SK-N-SH treated with all-trans-retinoic acid at 6 μM for 48 hours (cell line): ENCODE data around the gene ZNF559.
A peak's percentile ranks its signal among the peaks of the same experiment; 100 is the strongest.

Experiments used
- ATAC-seq: fragments of 200-7000 bp; cut with Tn5 transposase; 3 replicates; pipeline ENCODE4 v1.9.1; 2020; ENCODE audit warnings: mild to moderate bottlenecking, moderate library complexity
- ARNTL ChIP-seq: fragments of 450-650 bp; formaldehyde crosslinking; IDR thresholded peaks from 2 replicates; pipeline ENCODE4 v1.5.0; 2020; ENCODE audit warnings: low read depth, mild to moderate bottlenecking, moderate library complexity, borderline replicate concordance
- BACH2 ChIP-seq: fragments of 250-450 bp; sonication (Bioruptor Pico); IDR thresholded peaks from 2 replicates; pipeline ENCODE4 v1.9.0; 2021; ENCODE audit warnings: mild to moderate bottlenecking, borderline replicate concordance
- CSDC2 ChIP-seq: fragments of 250-450 bp; sonication (Bioruptor Pico); IDR thresholded peaks from 2 replicates; pipeline ENCODE4 v1.5.0; 2020; ENCODE audit warnings: mild to moderate bottlenecking, moderate library complexity
- CSRNP3 ChIP-seq: fragments of 250-450 bp; sonication (Bioruptor Pico); IDR thresholded peaks from 2 replicates; pipeline ENCODE4 v1.5.1; 2021; ENCODE audit warnings: mild to moderate bottlenecking, moderate library complexity
- GLIS3 ChIP-seq: fragments of 250-450 bp; sonication (Bioruptor Pico); IDR thresholded peaks from 2 replicates; pipeline ENCODE4 v1.5.0; 2020; ENCODE audit warnings: mild to moderate bottlenecking, moderate library complexity
- ISL1 ChIP-seq: fragments of 250-450 bp; sonication (Bioruptor Pico); IDR thresholded peaks from 2 replicates; pipeline ENCODE4 v2.1.2; 2022; ENCODE audit warnings: mild to moderate bottlenecking, moderate library complexity
- OSR1 ChIP-seq: fragments of 250-450 bp; sonication (Bioruptor Pico); IDR thresholded peaks from 2 replicates; pipeline ENCODE4 v1.8.0; 2022; ENCODE audit warnings: moderate library complexity, mild to moderate bottlenecking, inconsistent platforms
- RARB ChIP-seq: fragments of 250-450 bp; sonication (Bioruptor Pico); IDR thresholded peaks from 2 replicates; pipeline ENCODE4 v1.8.0; 2021; ENCODE audit warnings: mild to moderate bottlenecking, moderate library complexity
- SNAI2 ChIP-seq: fragments of 250-450 bp; sonication (Bioruptor Pico); IDR thresholded peaks from 2 replicates; pipeline ENCODE4 v1.5.0; 2020; ENCODE audit warnings: mild to moderate bottlenecking, moderate library complexity
- TCF4 ChIP-seq: fragments of 250-450 bp; sonication (Bioruptor Pico); IDR thresholded peaks from 2 replicates; pipeline ENCODE4 v1.8.0; 2021; ENCODE audit warnings: mild to moderate bottlenecking, moderate library complexity, borderline replicate concordance
- TSHZ2 ChIP-seq: fragments of 250-450 bp; sonication (Bioruptor Pico); IDR thresholded peaks from 2 replicates; pipeline ENCODE4 v1.5.0; 2020; ENCODE audit warnings: mild to moderate bottlenecking, moderate library complexity
- ZFP3 ChIP-seq: fragments of 250-450 bp; sonication (Bioruptor Pico); IDR thresholded peaks from 2 replicates; pipeline ENCODE4 v1.5.0; 2020; ENCODE audit warnings: mild to moderate bottlenecking, moderate library complexity
- ZFP30 ChIP-seq: fragments of 450-650 bp; formaldehyde crosslinking; IDR thresholded peaks from 2 replicates; pipeline ENCODE4 v1.5.0; 2022; ENCODE audit warnings: mild to moderate bottlenecking, moderate library complexity
- ZNF565 ChIP-seq: fragments of 450-650 bp; formaldehyde crosslinking; conservative IDR thresholded peaks from 2 replicates; pipeline ENCODE4 v1.5.0; 2020; ENCODE audit warnings: low read depth, mild to moderate bottlenecking, moderate library complexity
- ZNF8 ChIP-seq: fragments of 450-650 bp; formaldehyde crosslinking; IDR thresholded peaks from 2 replicates; pipeline ENCODE4 v1.5.0; 2020; ENCODE audit warnings: mild to moderate bottlenecking, moderate library complexity
- TF ChIP-seq, protein P1 (sequence below): fragments of 250-450 bp; sonication (Bioruptor Pico); IDR thresholded peaks from 2 replicates; pipeline ENCODE4 v1.8.0; 2021; ENCODE audit warnings: low read depth, mild to moderate bottlenecking, moderate library complexity, borderline replicate concordance
- TF ChIP-seq, protein P2 (sequence below): fragments of 250-450 bp; sonication (Bioruptor Pico); IDR thresholded peaks from 2 replicates; pipeline ENCODE4 v1.5.1; 2020; ENCODE audit warnings: low read depth, mild to moderate bottlenecking, moderate library complexity

The ZNF559 gene

GRCh38 chr19:9309139-9309973 is 14.6 kb upstream of the ZNF559 start, which contains the start of gene ZNF699:
Gene ZNF699 (minus strand): TSS chr19:9309838. CDS start chr19:9305119, 4,719 bp downstream.
- no peak for TF ChIP-seq ZNF8
- no peak for TF ChIP-seq GLIS3 (CRISPR knock-in tag)
- TF ChIP-seq ARNTL (CRISPR knock-in tag): no peak
- no peak for TF ChIP-seq CSDC2
- no peak for TF ChIP-seq OSR1 (CRISPR knock-in tag)
- TF ChIP-seq BACH2 (CRISPR knock-in tag): no peak
- TF ChIP-seq ZNF565 (CRISPR knock-in tag): no peak
- TF ChIP-seq SNAI2 (CRISPR knock-in tag): no peak
- TF ChIP-seq, protein P1, sequence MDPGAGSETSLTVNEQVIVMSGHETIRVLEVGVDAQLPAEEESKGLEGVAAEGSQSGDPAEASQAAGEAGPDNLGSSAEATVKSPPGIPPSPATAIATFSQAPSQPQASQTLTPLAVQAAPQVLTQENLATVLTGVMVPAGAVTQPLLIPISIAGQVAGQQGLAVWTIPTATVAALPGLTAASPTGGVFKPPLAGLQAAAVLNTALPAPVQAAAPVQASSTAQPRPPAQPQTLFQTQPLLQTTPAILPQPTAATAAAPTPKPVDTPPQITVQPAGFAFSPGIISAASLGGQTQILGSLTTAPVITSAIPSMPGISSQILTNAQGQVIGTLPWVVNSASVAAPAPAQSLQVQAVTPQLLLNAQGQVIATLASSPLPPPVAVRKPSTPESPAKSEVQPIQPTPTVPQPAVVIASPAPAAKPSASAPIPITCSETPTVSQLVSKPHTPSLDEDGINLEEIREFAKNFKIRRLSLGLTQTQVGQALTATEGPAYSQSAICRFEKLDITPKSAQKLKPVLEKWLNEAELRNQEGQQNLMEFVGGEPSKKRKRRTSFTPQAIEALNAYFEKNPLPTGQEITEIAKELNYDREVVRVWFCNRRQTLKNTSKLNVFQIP (CRISPR knock-in tag): no peak
- no peak for TF ChIP-seq CSRNP3 (CRISPR knock-in tag)
- no peak for TF ChIP-seq ZFP30
- TF ChIP-seq, protein P2, sequence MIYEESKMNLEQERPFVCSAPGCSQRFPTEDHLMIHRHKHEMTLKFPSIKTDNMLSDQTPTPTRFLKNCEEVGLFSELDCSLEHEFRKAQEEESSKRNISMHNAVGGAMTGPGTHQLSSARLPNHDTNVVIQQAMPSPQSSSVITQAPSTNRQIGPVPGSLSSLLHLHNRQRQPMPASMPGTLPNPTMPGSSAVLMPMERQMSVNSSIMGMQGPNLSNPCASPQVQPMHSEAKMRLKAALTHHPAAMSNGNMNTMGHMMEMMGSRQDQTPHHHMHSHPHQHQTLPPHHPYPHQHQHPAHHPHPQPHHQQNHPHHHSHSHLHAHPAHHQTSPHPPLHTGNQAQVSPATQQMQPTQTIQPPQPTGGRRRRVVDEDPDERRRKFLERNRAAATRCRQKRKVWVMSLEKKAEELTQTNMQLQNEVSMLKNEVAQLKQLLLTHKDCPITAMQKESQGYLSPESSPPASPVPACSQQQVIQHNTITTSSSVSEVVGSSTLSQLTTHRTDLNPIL (CRISPR knock-in tag): no peak
- no peak for TF ChIP-seq ISL1 (CRISPR knock-in tag)
- TF ChIP-seq, all 23 proteins: peak for 0
- ATAC-seq: peak; percentile 95

- TF ChIP-seq, protein P2 (CRISPR knock-in tag): no peak
- ATAC-seq: peak; percentile 92
Measured at GRCh38 chr19:9309974-9310446, 14.0 kb upstream of the ZNF559 start.

DNA sequence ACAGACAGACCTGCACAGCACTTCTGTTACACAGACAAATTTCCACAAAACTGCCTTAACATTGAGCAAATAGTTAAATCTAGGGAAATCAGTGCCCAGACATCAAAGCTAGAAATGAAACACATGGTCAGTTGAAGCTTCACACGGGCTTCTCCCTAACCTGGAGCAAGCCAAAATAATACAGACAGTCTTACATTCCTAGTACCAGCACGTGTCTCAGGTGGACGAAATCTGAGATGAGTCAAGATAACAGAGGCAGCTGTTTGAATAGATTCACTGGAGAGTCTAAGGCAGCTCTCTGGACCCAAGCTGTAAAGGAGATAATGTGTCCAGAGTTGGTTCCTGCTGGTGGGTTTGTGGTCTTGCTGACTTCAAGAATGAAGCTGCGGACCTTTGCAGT is 10.2 kb upstream of the ZNF559 start:
- ATAC-seq: no peak
- TF ChIP-seq TCF4 (CRISPR knock-in tag): no peak
- no peak for TF ChIP-seq RARB (CRISPR knock-in tag)
- TF ChIP-seq CSRNP3 (CRISPR knock-in tag): no peak
- TF ChIP-seq ZFP30: no peak
- TF ChIP-seq TSHZ2: no peak
- TF ChIP-seq ISL1 (CRISPR knock-in tag): no peak
- TF ChIP-seq CSDC2: no peak
- no peak for TF ChIP-seq ARNTL (CRISPR knock-in tag)
- TF ChIP-seq ZNF565 (CRISPR knock-in tag): no peak
- TF ChIP-seq ZNF8: no peak
- no peak for TF ChIP-seq ZFP3 (CRISPR knock-in tag)
